HL-60 (cell line): ENCODE data around the gene KDM5B.

Source experiments
- CTCF ChIP-seq: IDR thresholded peaks from one replicate; pipeline ENCODE4 v1.5.1; 2011; ENCODE audit warnings: low read length, control low read depth, inconsistent platforms; ENCODE audit not compliant: insufficient read depth
- POLR2AphosphoS5 ChIP-seq: IDR thresholded peaks from 2 replicates; pipeline ENCODE4 v1.6.1; 2012; ENCODE audit warnings: low read depth
- REST ChIP-seq: IDR thresholded peaks from 2 replicates; pipeline ENCODE4 v1.6.1; 2012; ENCODE audit warnings: low read depth; ENCODE audit not compliant: insufficient replicate concordance

DNA sequence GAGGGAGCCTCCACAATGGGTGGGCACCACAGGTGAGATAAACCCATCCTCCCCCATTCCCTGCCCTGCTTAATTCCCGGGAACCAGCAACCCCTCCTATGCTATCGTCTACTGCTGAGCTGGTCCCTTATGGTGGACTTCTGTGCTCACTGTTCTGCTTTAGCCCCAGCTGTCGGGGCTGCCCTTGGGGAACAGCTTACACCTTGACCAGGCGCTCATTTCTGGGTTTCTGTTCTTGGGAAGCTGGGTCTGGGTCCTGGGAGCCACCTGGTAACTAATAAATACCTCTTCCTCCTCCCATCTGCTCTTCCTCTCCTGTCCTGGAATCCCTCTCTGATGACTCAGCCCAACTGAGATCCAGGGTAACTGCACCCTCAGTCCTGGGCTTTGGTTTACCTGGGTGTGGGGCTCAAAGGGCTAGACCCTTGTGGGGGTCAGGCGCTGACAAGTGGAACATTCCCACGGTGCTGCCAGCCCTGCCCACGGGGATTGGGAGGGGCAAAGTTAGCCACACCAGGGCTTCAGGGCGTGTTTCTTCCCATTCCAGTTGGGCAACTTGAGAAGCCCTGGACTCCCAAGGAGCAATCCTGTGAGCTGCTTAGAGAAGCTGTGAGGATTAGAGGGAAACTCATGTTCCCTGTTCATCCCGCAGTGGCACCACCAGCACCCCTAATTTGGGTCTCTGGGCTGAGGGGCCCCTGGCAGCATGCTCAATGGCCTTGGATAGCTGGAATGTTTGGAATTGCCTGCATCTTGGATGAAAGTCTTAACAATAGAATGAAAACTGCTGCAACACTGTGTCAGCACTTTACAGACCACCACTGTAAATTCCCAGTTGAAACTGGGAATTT lies 4.2 kb upstream of the KDM5B start:
- TF ChIP-seq CTCF (no peak), POLR2AphosphoS5 (no peak), REST (no peak)
